Keratinocyte (primary cell): ENCODE results near the gene EEIG2. TPM values are rescaled to one million over a fixed set of nuclear protein-coding genes. Genes with fewer than 3 reads are reported as not detected.

ENCODE experiments used
- DNase-seq: peaks from one replicate; pipeline ENCODE4 v3.0.0-alpha.2; 2011; ENCODE audit warnings: low read depth, missing footprints, low spot score
- FAIRE-seq: peaks from 2 replicates; lab custom pipeline; 2011; peaks lifted over from hg19 to GRCh38; lab: Jason Lieb, UNC
- H2AFZ ChIP-seq: 2 replicates; pipeline ENCODE4 v1.6.0; 2012; ENCODE audit warnings: low read length, control low read depth, inconsistent platforms; ENCODE audit not compliant: control insufficient read depth
- H3K27ac ChIP-seq: 2 replicates; pipeline ENCODE4 v1.5.1; 2011; ENCODE audit warnings: low read length; ENCODE audit not compliant: control insufficient read depth, insufficient read depth
- H3K27me3 ChIP-seq: 3 replicates; pipeline ENCODE4 v1.6.0; 2011; ENCODE audit warnings: low read length; ENCODE audit not compliant: control insufficient read depth, insufficient read depth; ENCODE audit errors: extremely low read depth
- H3K36me3 ChIP-seq, 2 experiments: 2 replicates in 1 of 2; 3 replicates in 1 of 2; pipeline ENCODE4 v1.5.1; 2011; ENCODE audit warnings: low read length in 2 of 2, mild to moderate bottlenecking in 1 of 2; ENCODE audit not compliant: control insufficient read depth in 2 of 2, insufficient read depth in 2 of 2; ENCODE audit errors: extremely low read depth in 1 of 2
- H3K4me1 ChIP-seq: 3 replicates; pipeline ENCODE4 v1.5.1; 2011; ENCODE audit warnings: low read length; ENCODE audit not compliant: control insufficient read depth, insufficient read depth; ENCODE audit errors: extremely low read depth
- H3K4me2 ChIP-seq: 3 replicates; pipeline ENCODE4 v1.6.0; 2011; ENCODE audit warnings: low read depth, low read length; ENCODE audit not compliant: control insufficient read depth, insufficient read depth; ENCODE audit errors: extremely low read depth
- H3K4me3 ChIP-seq, 3 experiments: fragments of 200-600 bp in 1 of 3; sonication (generic) in 1 of 3; 2 replicates in 2 of 3; 3 replicates in 1 of 3; pipeline ENCODE4 v1.5.1; 2011 to 2016; ENCODE audit warnings: low read length in 3 of 3, mild to moderate bottlenecking in 3 of 3, control low read depth in 2 of 3, inconsistent platforms in 1 of 3, low read depth in 1 of 3, mixed read lengths in 1 of 3, mixed run types in 1 of 3, moderate library complexity in 1 of 3; ENCODE audit not compliant: control insufficient read depth in 2 of 3, insufficient read depth in 2 of 3; ENCODE audit errors: extremely low read depth in 1 of 3
- H3K79me2 ChIP-seq: 2 replicates; pipeline ENCODE4 v1.6.0; 2012; ENCODE audit warnings: low read length; ENCODE audit not compliant: control insufficient read depth, insufficient read depth
- H3K9ac ChIP-seq: 3 replicates; pipeline ENCODE4 v1.6.0; 2011; ENCODE audit warnings: low read length; ENCODE audit not compliant: control insufficient read depth, insufficient read depth; ENCODE audit errors: extremely low read depth
- H3K9me1 ChIP-seq: 3 replicates; pipeline ENCODE4 v1.6.0; 2011; ENCODE audit warnings: low read length; ENCODE audit not compliant: control insufficient read depth, insufficient read depth; ENCODE audit errors: extremely low read depth
- H3K9me3 ChIP-seq: 2 replicates; pipeline ENCODE4 v1.5.1; 2012; ENCODE audit warnings: low read depth, low read length; ENCODE audit not compliant: control insufficient read depth
- H4K20me1 ChIP-seq: 3 replicates; pipeline ENCODE4 v1.6.0; 2011; ENCODE audit warnings: low read length; ENCODE audit not compliant: control insufficient read depth, insufficient read depth; ENCODE audit errors: extremely low read depth
- EZH2 ChIP-seq: IDR thresholded peaks from one replicate; pipeline ENCODE4 v1.6.1; 2012; ENCODE audit warnings: inconsistent platforms, mild to moderate bottlenecking, low read length, moderate library complexity
- dilution Hi-C: fragments of 300-500 bp; cut with MboI; formaldehyde crosslinking; loops from one replicate; pipeline ENCODE4 v1.7.0; 2020; ENCODE audit warnings: low sequenced_read_pairs; ENCODE audit not compliant: extremely low pct_ligation_motif_present
- polyA plus RNA-seq, 5 experiments: library from polyadenylated mRNA; depleted of rRNA in 3 of 5; stranded (reverse) in 3 of 5; stranded (forward) in 1 of 5; unstranded in 1 of 5; fragments of >200 nt; gene quantifications; 1 replicate in 1 of 5; 2 replicates in 3 of 5; 3 replicates in 1 of 5; pipeline versions ENCODE4 v1.2.1 to v1.2.3, GENCODE V29; 2011 to 2012; ENCODE audit warnings: missing spikeins in 2 of 5, low read depth in 1 of 5, low replicate concordance in 1 of 5
- TF ChIP-seq, protein P1 (sequence below), 3 experiments: IDR thresholded peaks in 1 of 3; conservative IDR thresholded peaks in 1 of 3; optimal IDR thresholded peaks in 1 of 3; 2 replicates in 2 of 3; 3 replicates in 1 of 3; pipeline versions ENCODE3 to v1.5.1; 2011; ENCODE audit warnings: low read length in 3 of 3, mild to moderate bottlenecking in 3 of 3, moderate library complexity in 2 of 3, control low read depth in 1 of 3, inconsistent platforms in 1 of 3; ENCODE audit not compliant: insufficient read depth in 2 of 3; ENCODE audit errors: extremely low read depth in 1 of 3

Gene EEIG2
- polyA plus RNA-seq, 1 donor (not counting 4 experiments of a cell fraction or from before 2014, with no cell fraction given): 2.0 TPM

DNA sequence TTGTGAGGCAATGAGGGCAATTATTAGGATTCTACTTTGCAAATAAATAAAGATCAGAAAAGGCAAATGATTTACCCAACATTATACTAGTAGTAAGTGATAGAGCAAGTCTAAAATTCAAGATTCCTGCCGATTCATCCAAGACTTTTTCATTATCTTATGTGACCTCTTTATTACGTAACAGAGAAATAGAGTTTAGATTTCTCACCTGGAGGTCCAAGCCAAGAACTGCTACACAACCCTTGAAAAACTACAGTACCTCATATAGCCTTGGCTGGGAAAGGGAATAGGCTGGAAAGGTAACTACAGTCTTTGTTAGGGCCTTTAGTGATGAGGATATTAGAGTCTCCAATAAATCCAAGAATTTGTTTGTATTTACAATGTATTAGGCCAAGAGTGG lies 13.3 kb downstream of the EEIG2 start:
- Histone ChIP-seq H3K36me3 (no peaks in the 10 kb centered on the region), H3K9me3 (no peaks in the 10 kb centered on the region), H2AFZ (no peak overlapping the region), H4K20me1 (no peaks in the 10 kb centered on the region), H3K27me3 (no peaks in the 10 kb centered on the region), H3K27ac (no peak overlapping the region), H3K4me2 (no peak overlapping the region), H3K9ac (no peak overlapping the region), H3K4me1 (peaks cover 13% of the 10 kb centered on the region), H3K4me3 (no peak overlapping the region), H3K9me1 (no peaks in the 10 kb centered on the region), H3K79me2 (no peaks in the 10 kb centered on the region)
- TF ChIP-seq EZH2: no peak
- TF ChIP-seq, protein P1, sequence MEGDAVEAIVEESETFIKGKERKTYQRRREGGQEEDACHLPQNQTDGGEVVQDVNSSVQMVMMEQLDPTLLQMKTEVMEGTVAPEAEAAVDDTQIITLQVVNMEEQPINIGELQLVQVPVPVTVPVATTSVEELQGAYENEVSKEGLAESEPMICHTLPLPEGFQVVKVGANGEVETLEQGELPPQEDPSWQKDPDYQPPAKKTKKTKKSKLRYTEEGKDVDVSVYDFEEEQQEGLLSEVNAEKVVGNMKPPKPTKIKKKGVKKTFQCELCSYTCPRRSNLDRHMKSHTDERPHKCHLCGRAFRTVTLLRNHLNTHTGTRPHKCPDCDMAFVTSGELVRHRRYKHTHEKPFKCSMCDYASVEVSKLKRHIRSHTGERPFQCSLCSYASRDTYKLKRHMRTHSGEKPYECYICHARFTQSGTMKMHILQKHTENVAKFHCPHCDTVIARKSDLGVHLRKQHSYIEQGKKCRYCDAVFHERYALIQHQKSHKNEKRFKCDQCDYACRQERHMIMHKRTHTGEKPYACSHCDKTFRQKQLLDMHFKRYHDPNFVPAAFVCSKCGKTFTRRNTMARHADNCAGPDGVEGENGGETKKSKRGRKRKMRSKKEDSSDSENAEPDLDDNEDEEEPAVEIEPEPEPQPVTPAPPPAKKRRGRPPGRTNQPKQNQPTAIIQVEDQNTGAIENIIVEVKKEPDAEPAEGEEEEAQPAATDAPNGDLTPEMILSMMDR (optimal IDR thresholded peaks at IDR 0.05 in 1 of 3, IDR thresholded peaks at IDR 0.05 in 1 of 3, conservative IDR thresholded peaks at IDR 0.05 in 1 of 3; ENCODE audit: extremely low read depth in 1 of 3, insufficient read depth in 2 of 3, low read length in 3 of 3): no peak
- dilution Hi-C loops: no loop called here
- DNase-seq (no peak), FAIRE-seq (no peak)

DNA sequence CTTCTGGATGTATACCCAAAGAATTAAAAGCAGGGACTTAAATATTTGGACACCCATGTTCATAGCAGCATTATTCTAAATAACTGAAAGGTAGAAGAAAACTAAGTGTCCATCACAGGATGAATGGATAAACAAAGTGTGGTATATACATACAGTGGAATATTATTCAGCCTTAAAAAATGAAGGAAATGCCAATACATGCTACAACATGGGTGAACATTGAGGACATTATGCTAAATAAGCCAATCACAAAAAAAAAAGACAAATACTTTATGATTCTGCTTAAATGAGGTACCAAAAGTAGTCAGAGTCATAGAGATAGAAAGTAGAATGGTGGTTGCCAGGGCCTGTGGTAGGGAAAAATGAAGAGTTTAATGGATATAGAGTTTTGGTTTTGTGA lies 14.1 kb downstream of the EEIG2 start:
- H3K36me3 ChIP-seq: no peaks in the 10 kb centered on the region
- DNase-seq: no peak
- H3K79me2 ChIP-seq: no peaks in the 10 kb centered on the region
- H3K27me3 ChIP-seq: no peaks in the 10 kb centered on the region
- H3K9me3 ChIP-seq: no peaks in the 10 kb centered on the region
- dilution Hi-C loops: no loop called here
- H3K9me1 ChIP-seq: no peaks in the 10 kb centered on the region
- H4K20me1 ChIP-seq: no peaks in the 10 kb centered on the region
- no peak for FAIRE-seq
- TF ChIP-seq, protein P1 (optimal IDR thresholded peaks at IDR 0.05 in 1 of 3, IDR thresholded peaks at IDR 0.05 in 1 of 3, conservative IDR thresholded peaks at IDR 0.05 in 1 of 3; ENCODE audit: extremely low read depth in 1 of 3, insufficient read depth in 2 of 3, low read length in 3 of 3): no peak
- TF ChIP-seq EZH2: no peak
- H3K9ac ChIP-seq: no peak overlapping the region
- H3K27ac ChIP-seq: no peak overlapping the region
- peaks cover 12% of the 10 kb centered on the region for H3K4me1 ChIP-seq
- H3K4me3 ChIP-seq: no peak overlapping the region
- H2AFZ ChIP-seq: no peak overlapping the region
- H3K4me2 ChIP-seq: no peak overlapping the region
